Right lobe of liver (tissue), 4 donors: ENCODE results near the gene RNF157.

Source experiments
- POLR2A ChIP-seq: fragments of 450-650 bp; IDR thresholded peaks from one replicate; pipeline ENCODE4 v1.6.1; 2017; ENCODE audit warnings: antibody characterized with exemption, mild to moderate bottlenecking
- TF ChIP-seq, protein P1 (sequence below), 4 donors: fragments of 200-600 bp in 3 of 4; fragments of 450-650 bp in 1 of 4; IDR thresholded peaks; one replicate each; pipeline versions ENCODE4 v1.5.1 to v1.8.0; 2016 to 2022; ENCODE audit warnings: antibody characterized with exemption in 4 of 4, mild to moderate bottlenecking in 2 of 4
- donor health status: DM: no; HTN: no; CAD: no.
- donor health status: DM: no; HTN: no; CAD: no.
- donor health status: DM: no; HTN: yes; CAD: no.

DNA sequence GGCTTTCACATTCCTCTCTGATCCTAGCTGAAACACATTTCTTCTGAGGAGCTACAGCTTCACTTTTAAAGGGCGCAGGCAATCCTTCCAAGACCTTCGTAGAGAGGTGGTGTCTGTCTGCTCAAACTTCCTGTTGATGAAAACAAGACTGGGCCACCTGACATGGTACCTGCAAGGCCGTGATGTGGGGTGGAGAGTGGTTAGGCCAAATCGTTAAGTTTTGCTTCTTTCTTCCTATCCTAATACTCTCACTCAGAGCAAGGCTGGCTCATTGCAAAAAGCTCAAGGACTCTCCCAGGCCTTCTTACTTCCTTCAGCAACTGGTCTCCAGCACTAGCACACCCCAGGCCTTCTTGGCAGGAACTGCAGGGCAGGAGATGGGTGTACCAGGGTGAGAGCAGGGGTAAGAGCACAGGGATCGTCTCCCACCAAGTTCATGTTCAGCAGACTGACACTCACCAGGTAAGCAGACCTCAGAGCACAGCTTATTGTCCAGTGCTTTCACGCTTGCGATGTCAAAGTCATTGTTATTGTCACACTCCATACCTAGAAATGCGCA lies 88.3 kb downstream of the RNF157 start:
- TF ChIP-seq, protein P1, sequence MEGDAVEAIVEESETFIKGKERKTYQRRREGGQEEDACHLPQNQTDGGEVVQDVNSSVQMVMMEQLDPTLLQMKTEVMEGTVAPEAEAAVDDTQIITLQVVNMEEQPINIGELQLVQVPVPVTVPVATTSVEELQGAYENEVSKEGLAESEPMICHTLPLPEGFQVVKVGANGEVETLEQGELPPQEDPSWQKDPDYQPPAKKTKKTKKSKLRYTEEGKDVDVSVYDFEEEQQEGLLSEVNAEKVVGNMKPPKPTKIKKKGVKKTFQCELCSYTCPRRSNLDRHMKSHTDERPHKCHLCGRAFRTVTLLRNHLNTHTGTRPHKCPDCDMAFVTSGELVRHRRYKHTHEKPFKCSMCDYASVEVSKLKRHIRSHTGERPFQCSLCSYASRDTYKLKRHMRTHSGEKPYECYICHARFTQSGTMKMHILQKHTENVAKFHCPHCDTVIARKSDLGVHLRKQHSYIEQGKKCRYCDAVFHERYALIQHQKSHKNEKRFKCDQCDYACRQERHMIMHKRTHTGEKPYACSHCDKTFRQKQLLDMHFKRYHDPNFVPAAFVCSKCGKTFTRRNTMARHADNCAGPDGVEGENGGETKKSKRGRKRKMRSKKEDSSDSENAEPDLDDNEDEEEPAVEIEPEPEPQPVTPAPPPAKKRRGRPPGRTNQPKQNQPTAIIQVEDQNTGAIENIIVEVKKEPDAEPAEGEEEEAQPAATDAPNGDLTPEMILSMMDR (IDR thresholded peaks at IDR 0.05), result no peak
- no peak for TF ChIP-seq POLR2A
